Loucy (cell line): ENCODE data around the gene COIL.

ENCODE experiments used
- H2AFZ ChIP-seq: fragments of 200-600 bp; sonication (generic); 2 replicates; pipeline ENCODE4 v1.6.0; 2016; ENCODE audit warnings: antibody characterized with exemption, mild to moderate bottlenecking, low read length, moderate library complexity
- H3F3A ChIP-seq: fragments of 200-600 bp; 2 replicates; pipeline ENCODE4 v1.6.0; 2016; ENCODE audit warnings: antibody characterized with exemption, low read depth, mild to moderate bottlenecking
- H3K27me3 ChIP-seq: fragments of 200-600 bp; sonication (generic); 2 replicates; pipeline ENCODE4 v1.6.1; 2014; ENCODE audit warnings: low read length, mild to moderate bottlenecking; ENCODE audit not compliant: insufficient read depth, poor library complexity, severe bottlenecking
- H3K36me3 ChIP-seq: fragments of 200-600 bp; sonication (generic); 2 replicates; pipeline ENCODE4 v1.6.1; 2016; ENCODE audit warnings: low read length; ENCODE audit not compliant: insufficient read depth
- H3K4me1 ChIP-seq: fragments of 200-600 bp; sonication (generic); 2 replicates; pipeline ENCODE4 v1.5.1; 2014; ENCODE audit warnings: low read length, mild to moderate bottlenecking; ENCODE audit not compliant: insufficient read depth, poor library complexity, severe bottlenecking
- H3K4me2 ChIP-seq: fragments of 200-600 bp; sonication (generic); 2 replicates; pipeline ENCODE4 v1.6.0; 2014; ENCODE audit warnings: antibody characterized with exemption, low read length, low read depth, mild to moderate bottlenecking; ENCODE audit not compliant: poor library complexity, severe bottlenecking
- H3K4me3 ChIP-seq: fragments of 200-600 bp; sonication (generic); 2 replicates; pipeline ENCODE4 v1.5.1; 2014; ENCODE audit warnings: low read length, mild to moderate bottlenecking, mixed read lengths; ENCODE audit not compliant: poor library complexity, severe bottlenecking
- H3K79me2 ChIP-seq: fragments of 200-600 bp; sonication (generic); 2 replicates; pipeline ENCODE4 v1.6.1; 2014; ENCODE audit warnings: low read length; ENCODE audit not compliant: insufficient read depth
- H3K9ac ChIP-seq: fragments of 200-600 bp; sonication (generic); 2 replicates; pipeline ENCODE4 v1.6.0; 2014; ENCODE audit warnings: mild to moderate bottlenecking, low read depth, low read length, moderate library complexity; ENCODE audit not compliant: poor library complexity, severe bottlenecking
- H3K9me2 ChIP-seq: fragments of 200-600 bp; sonication (generic); replicated peaks from 2 replicates; pipeline ENCODE4 v1.6.1; 2016; ENCODE audit warnings: low read depth, low read length, mixed read lengths
- H3K9me3 ChIP-seq: fragments of 200-600 bp; sonication (generic); 2 replicates; pipeline ENCODE4 v1.6.1; 2014; ENCODE audit warnings: mild to moderate bottlenecking, antibody characterized with exemption, low read length, low read depth; ENCODE audit not compliant: insufficient read depth
- H4K20me1 ChIP-seq: fragments of 200-600 bp; sonication (generic); 2 replicates; pipeline ENCODE4 v1.6.0; 2014; ENCODE audit warnings: antibody characterized with exemption, low read length, mild to moderate bottlenecking; ENCODE audit not compliant: insufficient read depth, poor library complexity, severe bottlenecking
- EZH2phosphoT487 ChIP-seq: fragments of 200-600 bp; IDR thresholded peaks from 2 replicates; pipeline ENCODE4 v1.6.1; 2018; ENCODE audit warnings: antibody characterized with exemption, mild to moderate bottlenecking, moderate library complexity, borderline replicate concordance
- TF ChIP-seq, protein P1 (sequence below): fragments of 200-600 bp; sonication (generic); conservative IDR thresholded peaks from 2 replicates; pipeline ENCODE4 v1.5.1; 2014; ENCODE audit warnings: mild to moderate bottlenecking, antibody characterized with exemption, low read length

COIL gene

DNA sequence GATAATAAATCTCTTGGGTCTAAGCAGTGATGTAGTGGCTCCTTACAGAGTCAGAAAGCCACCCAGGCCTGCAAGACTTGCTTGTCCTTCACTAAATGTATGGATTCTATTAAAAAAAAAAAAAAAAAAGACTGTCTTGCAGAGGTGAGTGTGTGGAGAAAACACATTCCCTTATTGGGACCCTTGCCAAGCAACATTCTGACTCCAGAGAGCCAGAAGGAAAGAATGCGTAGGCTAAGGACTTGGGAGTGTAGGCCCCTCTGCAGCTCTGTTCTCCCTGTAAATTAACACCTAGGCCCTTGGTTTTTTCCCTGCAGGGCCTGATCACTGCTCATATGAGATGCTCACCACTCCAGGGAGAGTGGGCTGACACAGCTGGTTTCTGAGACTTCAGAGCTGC, 34.9 kb upstream of the COIL start:
- no peak overlapping the region for H3K9ac ChIP-seq
- peaks cover 2% of the 10 kb centered on the region; the same call in 1 of the 2 replicates for H3K36me3 ChIP-seq
- H3K4me1 ChIP-seq: no peaks in the 10 kb centered on the region
- H3K4me3 ChIP-seq: no peak overlapping the region
- H3K79me2 ChIP-seq: no peaks in the 10 kb centered on the region
- H3K27me3 ChIP-seq: no peaks in the 10 kb centered on the region
- no peaks in the 10 kb centered on the region for H3K9me2 ChIP-seq
- H3K4me2 ChIP-seq: no peak overlapping the region
- no peak overlapping the region for H2AFZ ChIP-seq
- H3K9me3 ChIP-seq: no peaks in the 10 kb centered on the region
- H3F3A ChIP-seq: no peaks in the 10 kb centered on the region
- H4K20me1 ChIP-seq: no peaks in the 10 kb centered on the region
- TF ChIP-seq EZH2phosphoT487: no peak
- TF ChIP-seq, protein P1, sequence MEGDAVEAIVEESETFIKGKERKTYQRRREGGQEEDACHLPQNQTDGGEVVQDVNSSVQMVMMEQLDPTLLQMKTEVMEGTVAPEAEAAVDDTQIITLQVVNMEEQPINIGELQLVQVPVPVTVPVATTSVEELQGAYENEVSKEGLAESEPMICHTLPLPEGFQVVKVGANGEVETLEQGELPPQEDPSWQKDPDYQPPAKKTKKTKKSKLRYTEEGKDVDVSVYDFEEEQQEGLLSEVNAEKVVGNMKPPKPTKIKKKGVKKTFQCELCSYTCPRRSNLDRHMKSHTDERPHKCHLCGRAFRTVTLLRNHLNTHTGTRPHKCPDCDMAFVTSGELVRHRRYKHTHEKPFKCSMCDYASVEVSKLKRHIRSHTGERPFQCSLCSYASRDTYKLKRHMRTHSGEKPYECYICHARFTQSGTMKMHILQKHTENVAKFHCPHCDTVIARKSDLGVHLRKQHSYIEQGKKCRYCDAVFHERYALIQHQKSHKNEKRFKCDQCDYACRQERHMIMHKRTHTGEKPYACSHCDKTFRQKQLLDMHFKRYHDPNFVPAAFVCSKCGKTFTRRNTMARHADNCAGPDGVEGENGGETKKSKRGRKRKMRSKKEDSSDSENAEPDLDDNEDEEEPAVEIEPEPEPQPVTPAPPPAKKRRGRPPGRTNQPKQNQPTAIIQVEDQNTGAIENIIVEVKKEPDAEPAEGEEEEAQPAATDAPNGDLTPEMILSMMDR: no peak

- no peaks in the 10 kb centered on the region for H3F3A ChIP-seq
- H2AFZ ChIP-seq: no peak overlapping the region
- H3K79me2 ChIP-seq: no peaks in the 10 kb centered on the region
- H3K9ac ChIP-seq: no peak overlapping the region
- H3K4me3 ChIP-seq: no peak overlapping the region
- H4K20me1 ChIP-seq: no peaks in the 10 kb centered on the region
- no peaks in the 10 kb centered on the region for H3K4me1 ChIP-seq
- H3K9me3 ChIP-seq: no peaks in the 10 kb centered on the region
- no peaks in the 10 kb centered on the region for H3K27me3 ChIP-seq
- no peak overlapping the region for H3K4me2 ChIP-seq
- no peak for TF ChIP-seq EZH2phosphoT487
- TF ChIP-seq, protein P1: no peak
- H3K36me3 ChIP-seq: peaks cover 2% of the 10 kb centered on the region; the same call in 1 of the 2 replicates
- H3K9me2 ChIP-seq: no peaks in the 10 kb centered on the region
These were observed 33.4 kb upstream of the COIL start for GRCh38 chr17:56994009-56994792.

- Histone ChIP-seq H3K9me2 (no peaks in the 10 kb centered on the region), H3K9ac (no peak overlapping the region), H4K20me1 (no peaks in the 10 kb centered on the region), H3K4me1 (no peaks in the 10 kb centered on the region), H3F3A (no peaks in the 10 kb centered on the region), H3K79me2 (no peaks in the 10 kb centered on the region), H3K4me3 (no peak overlapping the region), H3K36me3 (peaks cover 2% of the 10 kb centered on the region; the same call in 1 of the 2 replicates), H3K9me3 (no peaks in the 10 kb centered on the region), H3K27me3 (no peaks in the 10 kb centered on the region), H3K4me2 (no peak overlapping the region), H2AFZ (no peak overlapping the region)
- no peak for TF ChIP-seq EZH2phosphoT487
- TF ChIP-seq, protein P1: no peak
These were observed 31.5 kb upstream of the COIL start for GRCh38 chr17:56992364-56992763.
